ENCODE data around the gene TUFM. TPM values are rescaled to one million over a fixed set of nuclear protein-coding genes. Genes with fewer than 3 reads are reported as not detected.
"Not testable (repeated sequence)": the region's sequence is repeated elsewhere in the genome, so short reads cannot be mapped to it uniquely, and the experiment has no call there.

Gene TUFM
- total and polyA plus RNA-seq, 2 of the 8 experiments (the other 6 are each of a cell fraction or from before 2014, with no cell fraction given): 216 to 249 TPM

- not testable (repeated sequence) for H4K5ac ChIP-seq (ENCODE audit: insufficient read length, low read depth, low read length); H3K27ac ChIP-seq (ENCODE audit: low read depth, low read length); DNase-seq (ENCODE audit: low read depth in 1 of 2, low spot score in 2 of 2); H2BK20ac ChIP-seq (ENCODE audit: low read length); H3K9me3 ChIP-seq (ENCODE audit: insufficient read depth in 2 of 2, low read depth in 1 of 2, low read length in 1 of 2); H4K20me1 ChIP-seq (replicated peaks in 1 of 2; ENCODE audit: control insufficient read depth in 1 of 2, insufficient read depth in 2 of 2, low read length in 2 of 2); H3K18ac ChIP-seq (ENCODE audit: extremely low read depth, low read length); H4K8ac ChIP-seq (ENCODE audit: extremely low read depth, insufficient read depth, low read length); H3K4ac ChIP-seq (replicated peaks; ENCODE audit: insufficient read length, low read depth, low read length); H2BK15ac ChIP-seq (ENCODE audit: low read length); H2AK5ac ChIP-seq (ENCODE audit: low read depth, low read length); H3K4me3 ChIP-seq (ENCODE audit: extremely low read depth in 1 of 4, insufficient read depth in 2 of 4, low read depth in 3 of 4, low read length in 4 of 4); H3K56ac ChIP-seq (replicated peaks; ENCODE audit: insufficient read length, low read depth, low read length); H2BK12ac ChIP-seq (ENCODE audit: low read depth, low read length); H2BK5ac ChIP-seq (ENCODE audit: low read depth, low read length); H3K23ac ChIP-seq (ENCODE audit: insufficient read length); H2BK120ac ChIP-seq (replicated peaks; ENCODE audit: low read depth, low read length); FAIRE-seq; H3K27me3 ChIP-seq (replicated peaks in 1 of 4; ENCODE audit: control insufficient read depth in 3 of 4, extremely low read depth in 1 of 4, insufficient read depth in 3 of 4, low read length in 3 of 4); H3K14ac ChIP-seq (ENCODE audit: insufficient read length); H3K79me2 ChIP-seq (ENCODE audit: control insufficient read depth in 1 of 2, insufficient read depth in 2 of 2, low read length in 2 of 2); H3K79me1 ChIP-seq (ENCODE audit: low read depth, low read length); H4K91ac ChIP-seq (replicated peaks; ENCODE audit: insufficient read length, low read length); H3K4me2 ChIP-seq (ENCODE audit: insufficient read depth in 1 of 2, low read depth in 2 of 2, low read length in 2 of 2); H3K9ac ChIP-seq (replicated peaks in 1 of 4; ENCODE audit: extremely low read depth in 1 of 4, low read depth in 3 of 4, low read length in 3 of 4); H2AFZ ChIP-seq (ENCODE audit: low read length); H3K36me3 ChIP-seq (ENCODE audit: control insufficient read depth in 2 of 4, insufficient read depth in 4 of 4, low read length in 3 of 4)
- 95% methylated on average over 4 of the region's 4 CpGs; no CpG with 5 or more reads in 1 of the 2 experiments for WGBS, 2 experiments (ENCODE audit: extremely low coverage in 1 of 2, insufficient coverage in 1 of 2, insufficient read length in 1 of 2, insufficient replicate concordance in 2 of 2, low coverage in 1 of 2, low lambda C conversion rate in 2 of 2, missing lambda C conversion rate in 1 of 2)
- peaks cover 13% of the 10 kb centered on the region for H3K23me2 ChIP-seq (ENCODE audit: low read depth, low read length)
- H3K4me1 ChIP-seq (replicated peaks in 1 of 4; ENCODE audit: control insufficient read depth in 3 of 4, insufficient read depth in 4 of 4, low read length in 3 of 4): peaks cover 0 to 38% (median 30%) of the 10 kb centered on the region in 4 experiments; a peak in 6 of 7 replicates
- CTCF ChIA-PET (ENCODE audit: partially characterized antibody): interaction anchor here (1.2 kb wide), 1 partner anchor 34 kb away, joined by 3 read pairs; no protein-coding TSS in a partner anchor
- POLR2A ChIA-PET (ENCODE audit: partially characterized antibody): interaction anchor here (1.1 to 13.3 kb wide), 4 partner anchors 24 to 69 kb away, joined by 3 to 164 read pairs (median 6); partner anchors contain the start of genes NFATC2IP and TUFM
Measured at GRCh38 chr16:28881565-28881964, 35.4 kb upstream of the TUFM start.

Measured in H1 (cell line).